Raji (cell line): ENCODE results near the gene DUOXA1.

Experiments
- POLR2A ChIP-seq: IDR thresholded peaks from 2 replicates; pipeline ENCODE4 v1.6.1; 2011; ENCODE audit warnings: low read depth, low read length, control low read depth; ENCODE audit not compliant: insufficient read depth

DUOXA1 gene

GRCh38 chr15:45162771-45163507 lies 33.3 kb upstream of the DUOXA1 start:
- 0 out of 2 replicates have a peak, but pooled peaks have one; percentile 13 for TF ChIP-seq POLR2A

GRCh38 chr15:45161666-45162065 lies 32.0 kb upstream of the DUOXA1 start:
- TF ChIP-seq POLR2A = no peak

- TF ChIP-seq POLR2A = no peak
Observed at GRCh38 chr15:45157974-45158373, 28.3 kb upstream of the DUOXA1 start.

- no peak for TF ChIP-seq POLR2A
Observed at GRCh38 chr15:45156744-45157455, 27.2 kb upstream of the DUOXA1 start.

GRCh38 chr15:45155739-45156138 lies 26.1 kb upstream of the DUOXA1 start:
- no peak for TF ChIP-seq POLR2A

- no peak for TF ChIP-seq POLR2A
Observed at GRCh38 chr15:45151998-45152828, 22.5 kb upstream of the DUOXA1 start.

GRCh38 chr15:45150997-45151396 lies 21.3 kb upstream of the DUOXA1 start:
- no peak for TF ChIP-seq POLR2A

- TF ChIP-seq POLR2A = no peak
Observed at GRCh38 chr15:45150481-45150880, 20.8 kb upstream of the DUOXA1 start.

- TF ChIP-seq POLR2A = no peak
Observed at GRCh38 chr15:45149060-45149459, 19.4 kb upstream of the DUOXA1 start.

- TF ChIP-seq POLR2A = no peak
Observed at GRCh38 chr15:45148076-45149059, 18.7 kb upstream of the DUOXA1 start.

- TF ChIP-seq POLR2A = no peak
Observed at GRCh38 chr15:45147606-45148005, 17.9 kb upstream of the DUOXA1 start.

- TF ChIP-seq POLR2A = no peak
Observed at GRCh38 chr15:45146405-45146804, 16.7 kb upstream of the DUOXA1 start.

- TF ChIP-seq POLR2A = no peak
Observed at GRCh38 chr15:45144775-45145174, 15.1 kb upstream of the DUOXA1 start.

GRCh38 chr15:45143946-45144345 lies 14.3 kb upstream of the DUOXA1 start:
- TF ChIP-seq POLR2A = no peak
